Retina (tissue), 1 donor: Measurements from ENCODE around the gene CPED1.

Source experiments
- DNase-seq: peaks from one replicate; pipeline ENCODE4 v3.0.0-alpha.2; 2016

CPED1 gene

DNA sequence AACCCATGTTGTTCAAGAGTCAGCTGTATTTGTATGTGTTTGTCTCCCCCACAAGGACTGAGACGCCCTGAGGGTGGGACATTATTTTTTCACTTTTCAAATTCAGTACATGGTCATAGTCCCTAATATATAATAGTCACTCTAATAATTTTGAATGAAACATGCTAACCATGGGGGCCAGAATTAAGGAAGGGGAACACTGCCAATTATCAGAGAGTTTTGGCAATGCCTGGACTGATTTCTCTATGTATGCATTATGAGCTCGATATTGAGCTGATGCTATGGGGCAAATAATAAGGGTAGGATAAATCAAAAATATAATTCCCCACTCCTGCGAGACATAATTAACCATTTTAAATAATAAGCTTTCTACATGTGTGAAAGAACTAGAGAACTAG lies 87.4 kb downstream of the CPED1 start:
- no peak for DNase-seq

DNA sequence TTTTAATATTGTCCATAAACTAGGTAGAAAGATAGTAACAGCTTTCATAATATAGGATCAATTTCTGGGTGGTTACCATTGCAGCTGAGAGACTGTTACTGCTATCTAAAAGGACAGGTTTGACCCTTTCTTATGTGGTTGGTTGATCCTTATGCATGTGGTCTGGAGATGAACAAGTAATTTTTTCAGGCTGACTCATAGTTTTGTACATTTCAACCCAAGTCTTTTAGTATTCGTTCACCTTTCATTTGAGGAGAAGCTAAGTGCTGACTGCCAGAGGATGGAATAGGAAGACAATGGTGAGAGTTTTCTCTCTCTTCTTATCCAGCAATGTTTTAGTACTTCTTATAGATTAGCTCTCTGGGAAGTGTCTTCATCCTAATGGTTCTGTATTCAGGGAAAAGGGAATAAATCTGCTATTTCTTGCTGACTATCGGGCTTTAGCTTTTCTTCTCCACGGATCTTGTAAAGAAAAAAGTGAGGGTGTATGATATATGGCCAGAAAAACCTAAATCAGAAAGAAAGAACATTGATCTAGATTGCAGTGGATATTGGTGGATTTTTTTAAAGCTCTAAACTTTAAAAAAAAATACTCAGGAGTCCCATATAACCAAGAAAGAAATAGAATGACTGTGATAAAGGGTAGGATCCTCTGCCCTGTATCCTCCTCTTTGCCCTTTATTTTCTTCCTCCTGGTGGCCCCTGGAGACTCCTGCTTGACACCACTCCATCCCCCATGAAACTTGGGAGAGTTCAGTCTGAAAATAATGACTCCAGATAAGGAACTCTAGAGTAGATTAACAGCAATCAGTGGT lies 88.0 kb downstream of the CPED1 start:
- DNase-seq = no peak

DNA sequence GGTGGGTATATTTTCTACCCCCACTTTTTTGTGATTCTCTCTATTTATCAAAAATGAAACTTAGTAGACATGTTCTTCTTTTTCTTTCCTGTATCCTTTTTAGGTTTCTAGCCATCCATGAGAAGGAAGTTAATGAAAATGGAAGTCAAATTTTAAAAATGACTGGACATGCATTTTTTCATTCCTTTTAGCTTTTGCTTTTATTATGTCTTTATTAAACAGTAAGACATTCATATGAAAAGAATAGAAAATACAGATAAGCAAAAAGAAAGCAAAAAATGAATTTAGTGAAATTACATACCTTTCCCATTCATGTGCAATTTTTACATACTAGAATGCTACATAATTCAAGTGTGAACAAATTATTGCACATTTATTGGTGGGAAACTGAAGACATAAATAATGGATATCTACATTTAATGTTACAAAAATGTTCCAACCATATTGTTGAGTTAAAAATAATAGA lies 88.7 kb downstream of the CPED1 start:
- DNase-seq = no peak

DNA sequence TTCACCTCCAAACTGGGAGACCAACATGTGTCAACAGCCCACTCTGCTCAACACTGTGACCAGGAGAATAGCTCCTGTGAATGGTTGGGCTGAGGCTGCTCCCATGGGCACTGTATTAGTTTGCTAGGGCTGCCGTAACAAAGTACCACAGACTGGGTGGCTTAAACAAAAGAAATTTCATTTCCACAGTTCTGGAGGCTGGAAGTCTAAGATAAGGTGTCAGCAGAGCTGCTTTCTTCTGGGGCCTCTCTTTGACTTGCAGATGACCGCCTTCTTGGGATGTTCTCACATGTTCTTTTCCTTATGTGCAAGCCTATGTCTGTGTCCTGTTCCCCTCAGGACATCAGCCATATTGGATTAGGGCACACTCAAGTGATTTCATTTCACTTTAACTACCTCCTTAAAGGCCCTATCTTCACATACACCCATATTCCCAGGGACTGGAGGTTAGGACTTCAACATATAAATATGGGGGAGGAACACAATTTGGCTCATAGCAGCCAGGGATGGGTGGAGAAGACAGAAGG lies 90.3 kb downstream of the CPED1 start:
- DNase-seq = no peak

DNA sequence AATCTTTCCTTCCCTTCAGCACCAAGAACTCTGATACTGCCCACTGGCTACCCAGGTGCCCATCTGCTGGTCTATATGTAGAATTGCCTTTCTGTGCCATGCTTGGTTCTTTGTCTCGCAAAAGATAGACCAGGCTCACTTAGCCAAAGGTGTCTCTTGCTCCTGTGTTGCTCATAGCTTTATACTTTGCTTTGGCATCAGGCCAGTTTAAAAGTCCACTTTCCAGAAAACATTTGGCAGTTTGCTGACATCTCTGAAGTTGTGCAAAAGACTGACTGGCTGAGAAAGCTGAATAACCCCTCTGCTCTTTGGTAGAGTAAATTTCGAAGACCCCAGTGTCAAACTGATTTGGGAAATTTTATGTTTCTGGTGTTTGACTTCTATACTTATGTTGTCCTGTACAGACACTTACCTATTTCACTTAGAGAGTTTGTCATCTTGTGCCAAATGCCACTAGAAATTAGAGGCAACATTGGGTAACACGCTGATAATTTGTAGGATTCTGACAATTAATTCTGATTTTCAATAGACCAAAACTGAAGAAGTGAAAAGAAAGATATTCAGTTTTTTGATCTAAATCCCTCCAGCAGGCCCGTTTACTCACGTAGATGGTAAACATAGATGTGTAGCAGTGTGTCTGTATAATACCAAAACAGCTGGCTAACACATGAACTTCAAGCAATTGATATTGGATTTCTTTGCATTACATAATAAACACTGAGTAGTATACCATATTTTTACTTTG lies 91.1 kb downstream of the CPED1 start:
- no peak for DNase-seq

DNA sequence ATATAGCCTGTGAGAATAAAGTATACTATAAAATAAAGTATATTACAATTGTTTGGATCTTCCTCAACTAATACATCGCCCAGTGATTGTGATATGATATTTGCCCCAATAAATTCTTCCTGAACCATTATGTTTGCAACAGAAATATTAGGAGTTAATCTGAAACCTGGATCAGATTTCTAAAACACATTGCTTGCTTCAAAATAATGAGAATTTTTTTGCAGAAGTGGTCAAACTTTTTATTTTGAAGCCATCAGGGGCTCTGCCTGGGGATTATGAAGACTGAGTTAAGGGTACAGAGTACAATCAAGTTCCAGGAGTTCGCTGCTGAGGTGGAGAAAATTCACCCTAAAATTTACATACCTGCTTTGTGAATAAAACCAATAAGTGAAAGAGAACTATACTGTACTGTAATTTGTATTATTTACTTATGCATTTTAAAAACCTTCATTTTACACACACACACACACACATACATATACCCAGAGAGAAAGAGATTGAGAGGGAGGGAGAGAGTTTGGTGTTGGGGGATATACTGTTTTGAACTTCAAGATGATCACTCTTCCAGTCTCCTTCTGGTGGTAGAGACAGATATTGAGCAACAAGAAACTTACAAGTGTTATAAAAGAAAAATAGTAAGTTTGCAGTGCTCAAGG lies 91.9 kb downstream of the CPED1 start:
- DNase-seq = no peak

DNA sequence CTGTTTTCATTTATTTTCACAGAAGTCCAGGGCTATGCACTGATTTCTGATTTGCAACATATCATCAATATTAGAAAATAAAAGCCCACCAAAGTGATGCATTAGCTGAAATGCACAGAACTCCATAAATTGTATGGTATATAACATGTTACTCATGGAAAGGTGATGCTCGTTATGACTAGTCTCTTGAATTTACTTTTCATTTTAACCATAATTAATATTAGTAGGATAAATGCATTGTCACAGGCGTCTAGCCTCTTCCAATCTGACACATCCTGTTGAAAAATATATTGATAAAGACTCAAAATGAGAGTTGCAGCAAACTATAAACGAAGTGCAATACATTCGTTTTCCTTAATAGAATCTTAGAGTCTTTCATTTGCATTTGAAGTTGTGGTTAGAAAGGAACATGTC lies 92.4 kb downstream of the CPED1 start:
- DNase-seq = no peak

DNA sequence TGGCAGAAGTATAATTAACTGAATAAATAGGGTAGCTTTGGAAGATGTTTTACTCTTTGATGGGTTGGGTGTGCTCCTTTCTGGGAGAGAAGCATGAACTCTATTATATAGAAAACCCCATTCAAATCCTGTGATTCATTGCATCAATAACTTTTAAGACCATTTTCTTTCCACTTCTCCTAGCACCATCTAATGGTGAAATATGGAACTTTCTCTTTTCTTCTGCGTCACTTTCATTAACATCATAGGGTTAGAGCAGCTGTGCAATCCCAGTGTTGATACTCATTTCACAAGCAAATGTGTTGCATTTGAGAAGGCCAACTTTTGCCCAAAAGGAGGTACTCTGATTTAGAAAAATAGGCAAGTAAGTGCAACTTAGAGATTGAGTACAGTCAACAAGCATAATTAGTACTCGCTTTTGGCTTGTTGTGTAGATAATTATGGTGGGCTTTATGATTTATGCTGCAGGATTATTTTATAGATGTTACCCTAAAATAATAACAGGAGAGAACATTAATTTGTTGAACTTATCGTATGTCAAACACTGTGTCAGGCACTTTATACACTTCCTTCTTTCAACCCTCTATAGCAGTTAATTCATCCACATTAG lies 92.9 kb downstream of the CPED1 start:
- DNase-seq = peak; percentile 48

DNA sequence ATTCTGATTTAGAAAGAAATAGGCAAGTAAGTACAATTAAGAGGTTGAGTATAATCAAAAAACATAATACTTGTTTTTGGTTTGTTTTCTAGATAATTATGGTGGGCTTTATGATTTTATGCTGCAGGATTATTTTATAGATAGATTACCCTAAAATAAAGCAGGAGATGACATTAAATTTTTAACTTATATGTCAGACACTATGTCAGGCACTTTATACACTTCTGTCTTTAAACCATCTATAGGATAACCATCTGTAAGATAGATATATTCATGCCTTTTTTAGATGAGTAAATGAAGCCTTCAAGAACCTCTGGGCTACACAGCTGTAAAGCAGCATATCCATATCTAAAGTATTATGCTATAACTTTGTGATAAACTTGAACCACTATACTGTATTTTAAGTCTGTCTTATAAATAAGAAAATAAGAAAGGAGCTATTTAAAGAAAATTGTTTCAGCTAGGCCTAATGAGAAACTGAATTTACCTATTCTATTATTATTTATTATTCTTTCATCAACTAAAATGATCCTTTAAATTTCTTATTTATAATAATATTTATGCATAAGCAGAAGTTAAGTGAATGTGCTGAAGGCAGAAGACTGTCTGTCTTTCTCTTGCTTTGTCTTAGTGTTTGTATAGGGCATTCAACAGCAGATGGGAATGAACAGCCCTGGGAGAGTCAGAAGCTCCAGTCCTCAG lies 94.0 kb downstream of the CPED1 start:
- no peak for DNase-seq

DNA sequence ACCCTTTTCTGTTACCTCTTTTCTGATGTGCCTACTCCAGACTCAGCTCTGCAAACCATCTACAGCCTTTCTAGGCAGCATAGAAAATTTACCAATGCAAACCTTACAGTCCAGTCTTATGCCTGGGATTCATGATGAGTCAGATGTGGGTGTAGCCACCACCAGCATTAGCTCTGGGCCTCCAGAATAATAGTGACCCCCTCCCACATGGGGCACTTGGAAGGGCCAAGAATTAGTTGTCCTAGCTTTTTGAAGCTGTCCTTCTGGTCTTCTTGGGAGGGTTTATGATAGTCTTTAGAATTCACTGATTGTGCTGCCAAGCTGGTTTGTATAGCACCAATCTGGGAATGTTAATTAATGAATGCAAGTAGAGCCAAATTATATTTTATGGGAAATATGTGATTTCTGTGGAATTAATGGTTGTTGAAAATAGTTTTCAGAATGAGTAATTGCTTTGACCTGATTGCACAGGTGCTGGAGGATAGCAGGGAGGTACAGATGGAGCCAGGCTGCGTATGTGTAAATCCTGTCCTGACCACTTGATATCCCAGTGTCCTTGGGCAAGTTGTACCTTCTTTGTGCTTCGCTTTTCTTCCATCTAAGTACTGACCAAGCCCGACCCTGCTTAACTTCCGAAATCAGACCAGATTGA lies 94.8 kb downstream of the CPED1 start:
- no peak for DNase-seq

DNA sequence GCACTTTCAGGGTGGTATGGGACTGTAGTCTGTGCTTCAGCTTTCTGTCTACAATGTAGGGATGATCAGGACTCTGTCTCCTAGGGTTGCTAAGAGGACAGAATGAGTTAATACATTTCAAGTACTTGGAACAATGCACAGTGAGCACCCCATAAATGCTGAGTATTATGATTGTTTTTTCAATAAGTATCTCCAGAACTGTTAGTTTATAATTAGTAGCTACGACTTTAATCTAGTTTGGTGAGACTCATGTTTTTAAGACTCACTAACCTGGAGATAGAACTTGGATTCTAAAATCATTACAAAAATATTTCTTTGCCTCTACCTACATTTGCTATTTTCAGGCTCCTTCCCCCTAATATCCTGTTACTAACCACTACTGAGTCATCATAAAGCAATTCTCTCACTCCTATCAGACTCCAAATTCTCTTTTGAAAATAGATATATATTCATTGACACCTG lies 95.3 kb downstream of the CPED1 start:
- DNase-seq = no peak

DNA sequence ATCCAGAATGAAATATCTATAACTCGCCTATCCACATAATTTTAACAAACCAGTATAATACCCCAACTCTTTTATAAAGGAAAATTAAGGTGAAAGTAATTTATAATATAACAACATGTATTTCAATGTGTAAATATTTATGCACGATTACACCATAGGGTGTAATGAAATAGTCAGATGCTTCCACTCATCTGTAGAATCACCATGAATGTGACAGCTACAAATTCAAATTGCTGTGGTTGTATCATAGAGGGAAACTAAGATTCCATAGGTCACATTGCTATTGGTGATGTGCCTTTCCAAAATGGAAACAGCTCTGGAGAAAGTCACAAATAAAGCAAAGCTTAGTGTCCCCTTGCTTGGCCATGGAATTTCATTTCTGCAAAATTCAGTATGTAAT lies 95.7 kb downstream of the CPED1 start:
- DNase-seq = no peak

DNA sequence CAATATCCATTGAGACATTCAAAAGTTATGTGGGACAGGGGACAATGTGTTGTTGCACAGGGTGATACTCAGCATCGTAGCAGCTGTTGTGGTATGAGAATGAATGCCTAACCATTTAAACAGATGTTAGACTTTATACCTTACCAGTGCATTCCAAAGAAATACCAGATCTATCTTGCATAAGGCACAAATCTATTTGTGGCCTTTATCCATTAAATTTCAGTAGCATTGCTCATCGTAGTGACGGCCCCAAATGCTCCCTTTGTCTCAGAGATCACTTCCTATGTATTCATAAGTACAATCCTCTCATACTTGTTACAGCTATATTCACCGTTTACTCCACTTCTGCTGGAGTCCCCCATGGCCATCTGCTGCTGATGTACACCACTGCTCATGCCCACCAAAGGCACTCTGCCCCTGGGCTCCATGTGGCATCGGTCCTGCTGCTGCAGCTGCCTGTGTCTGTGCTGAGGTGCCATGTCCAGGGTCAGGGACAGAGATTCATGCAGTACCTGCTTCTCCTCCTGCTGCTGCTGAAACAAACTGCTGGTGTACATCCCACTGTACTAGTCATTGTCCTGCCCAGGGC lies 96.3 kb downstream of the CPED1 start:
- no peak for DNase-seq

DNA sequence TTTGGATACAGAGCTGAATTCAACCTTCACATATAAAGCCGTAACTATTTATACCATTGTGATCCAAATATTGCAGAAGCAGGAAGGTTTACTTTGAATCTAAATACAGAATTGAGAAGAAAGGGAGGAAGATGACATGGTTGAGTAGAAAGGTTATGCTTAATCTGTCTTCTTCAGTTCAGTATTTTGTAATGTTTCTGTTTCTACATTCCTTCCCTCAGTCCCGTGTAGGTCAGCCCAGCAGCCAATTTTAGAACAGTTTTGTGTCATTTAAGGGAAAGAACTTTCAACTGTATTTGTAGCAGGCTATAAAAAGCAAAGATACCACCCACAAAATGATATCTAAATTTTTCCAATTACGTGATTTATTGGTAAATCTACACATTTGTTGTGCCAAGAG lies 97.4 kb downstream of the CPED1 start:
- DNase-seq = no peak

DNA sequence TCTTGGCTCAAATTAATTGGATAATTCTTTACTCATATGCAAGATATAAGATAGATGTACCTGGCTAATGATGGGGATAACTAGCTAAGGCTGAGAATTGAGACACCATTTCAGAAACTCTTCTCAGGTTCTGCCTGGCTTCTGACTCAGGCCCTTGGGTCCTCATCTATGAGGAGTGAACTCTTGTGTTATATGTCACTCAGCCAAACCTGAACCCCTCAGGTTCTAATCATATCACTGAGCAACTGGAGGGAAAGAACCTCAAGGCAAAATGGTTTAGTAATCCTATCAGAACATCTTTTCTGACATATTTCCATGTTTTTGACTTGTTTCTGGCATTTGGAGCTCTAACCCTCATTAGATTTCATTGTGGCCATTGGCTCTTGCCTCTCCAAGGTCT lies 100.4 kb downstream of the CPED1 start:
- DNase-seq = no peak

DNA sequence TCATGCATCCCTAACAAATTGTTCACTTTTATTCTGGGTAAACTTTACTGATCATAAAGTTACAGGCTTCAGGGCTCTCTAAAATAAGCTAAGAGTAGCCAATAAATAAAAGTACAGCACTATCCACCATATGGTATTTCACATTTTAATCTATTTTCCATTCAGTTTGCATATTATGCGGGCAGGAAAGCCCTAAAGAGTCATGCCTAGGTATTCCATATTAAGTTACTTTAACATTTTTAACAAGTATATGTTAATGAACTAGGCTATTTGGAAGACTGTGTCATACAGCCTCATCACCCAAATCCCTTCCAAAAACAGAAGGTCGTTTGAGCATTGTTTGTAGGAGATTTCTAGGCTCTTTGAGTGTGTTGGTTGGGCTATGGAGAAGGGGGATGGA lies 106.3 kb downstream of the CPED1 start:
- DNase-seq = no peak

DNA sequence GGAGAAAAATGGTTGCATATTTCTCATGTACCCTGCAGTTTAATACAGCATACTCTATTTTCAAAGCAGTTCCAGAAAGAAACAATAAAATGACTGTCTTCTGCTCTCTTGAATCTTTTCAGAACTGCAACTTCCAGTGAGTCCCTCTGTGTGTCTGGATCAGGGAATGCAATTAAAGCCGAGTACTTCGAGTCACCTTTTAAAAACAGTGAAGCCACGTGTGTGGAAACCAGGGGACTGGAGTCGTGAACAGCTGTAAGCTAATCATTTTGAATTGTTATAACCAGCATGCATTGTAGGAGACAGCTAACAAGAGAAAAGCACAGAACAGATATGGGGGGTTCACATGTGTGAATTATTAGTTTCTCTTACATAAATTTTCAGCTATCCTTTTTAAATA lies 109.1 kb downstream of the CPED1 start:
- DNase-seq = peak; percentile 7

DNA sequence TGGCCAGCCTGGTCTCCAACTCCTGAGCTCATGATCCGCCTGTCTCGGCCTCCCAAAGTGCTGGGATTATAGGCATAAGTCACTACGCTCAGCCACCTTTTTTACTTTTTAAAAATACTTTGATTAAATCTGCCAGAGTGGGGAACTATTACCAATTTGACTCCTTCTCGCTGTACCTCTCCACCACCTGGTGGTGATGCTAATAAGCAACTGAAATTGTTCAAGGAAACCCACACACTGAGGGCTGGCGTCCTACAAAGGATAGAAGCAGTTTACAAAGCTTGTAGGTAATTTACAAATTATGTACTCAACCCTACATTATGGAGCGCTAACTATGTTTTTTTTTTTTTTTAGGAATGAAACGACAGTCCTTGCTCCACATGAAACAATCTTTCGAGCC lies 111.1 kb downstream of the CPED1 start:
- DNase-seq = no peak

DNA sequence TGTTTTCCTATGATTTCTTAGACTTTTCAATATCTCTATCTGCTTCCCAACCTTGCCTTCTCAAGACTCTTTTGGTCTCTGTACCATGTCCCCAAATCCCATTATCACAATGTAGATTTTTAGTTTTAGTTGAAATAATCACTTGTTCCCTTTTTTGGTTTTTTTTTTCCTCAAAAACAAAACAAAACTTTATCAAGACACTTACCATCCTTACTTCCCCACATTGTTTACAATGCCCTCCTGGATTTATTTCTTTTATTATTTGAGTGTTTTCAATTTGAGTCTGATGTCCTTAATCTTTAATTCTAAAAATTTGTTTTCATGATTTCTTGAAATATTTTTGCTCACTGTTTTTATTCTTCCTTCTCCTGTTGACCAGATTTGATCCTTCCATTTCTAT lies 112.6 kb downstream of the CPED1 start:
- no peak for DNase-seq

DNA sequence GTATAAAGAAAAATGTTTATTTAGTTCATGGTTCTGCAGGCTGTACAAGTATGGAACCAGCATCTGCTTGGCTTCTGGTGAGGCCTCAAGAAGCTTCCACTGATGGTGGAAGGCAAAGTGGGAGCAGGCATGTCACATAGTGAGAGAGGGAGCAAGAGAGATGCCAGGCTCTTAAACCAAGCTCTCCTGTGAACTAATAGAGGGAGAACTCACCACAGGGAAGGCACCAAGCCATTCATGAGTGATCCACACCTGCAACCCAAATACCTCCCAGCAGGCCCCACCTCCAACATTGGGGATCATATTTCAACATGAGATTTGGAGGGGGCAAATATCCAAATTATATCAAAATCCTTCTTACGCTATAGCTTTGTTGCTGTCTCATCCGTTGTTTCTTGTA lies 113.1 kb downstream of the CPED1 start:
- DNase-seq = no peak

DNA sequence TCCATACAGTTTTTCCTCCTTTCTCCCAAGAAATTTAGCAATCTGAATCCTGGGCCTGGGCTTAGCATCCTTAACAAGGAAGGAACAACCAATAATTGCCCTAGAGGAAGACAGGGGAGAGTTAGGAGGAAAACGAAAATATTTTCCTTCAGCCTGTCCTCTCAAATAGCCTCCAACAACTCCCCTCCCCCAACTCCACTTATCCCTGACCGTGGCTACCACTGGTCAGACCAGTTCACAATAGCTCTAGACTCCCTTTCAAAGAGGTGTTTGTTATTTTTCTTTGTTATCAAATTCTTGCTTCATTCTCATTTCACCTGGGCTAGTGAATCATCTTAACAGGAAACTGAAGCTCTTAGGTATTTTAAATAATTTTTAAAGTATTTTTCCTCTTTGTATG lies 114.1 kb downstream of the CPED1 start:
- no peak for DNase-seq
